Activated CD8-positive, alpha-beta T cell treated with anti-CD3 and anti-CD28 coated beads for 36 hours (primary cell): ENCODE data around the gene PRKG1. TPM values are rescaled to one million over a fixed set of nuclear protein-coding genes. Genes with fewer than 3 reads are reported as not detected.

Source experiments
- ATAC-seq: fragments of 200-7000 bp; cut with Tn5 transposase; one replicate; pipeline ENCODE4 v1.10.0; 2021; ENCODE audit warnings: mild to moderate bottlenecking, moderate library complexity
- CTCF ChIA-PET: fragments of 350-600 bp; sonication (Branson Sonifier 250); formaldehyde crosslinking; loops from one replicate; lab custom pipeline; 2021; ENCODE audit warnings: antibody characterized with exemption; lab: Charles Lee
- POLR2A ChIA-PET: fragments of 350-600 bp; sonication (Branson Sonifier 250); formaldehyde crosslinking; loops from one replicate; lab custom pipeline; 2021; ENCODE audit warnings: antibody characterized with exemption; lab: Charles Lee
- DNase-seq: peaks from one replicate; pipeline ENCODE4 v3.0.0-alpha.2; 2020
- H3K27ac Mint-ChIP-seq: one replicate; pipeline ENCODE4 v1.8.0; 2021; ENCODE audit warnings: mild to moderate bottlenecking, mixed read lengths
- H3K27me3 Mint-ChIP-seq: one replicate; pipeline ENCODE4 v1.8.0; 2021; ENCODE audit warnings: mixed read lengths
- H3K36me3 Mint-ChIP-seq: one replicate; pipeline ENCODE4 v1.8.0; 2021; ENCODE audit warnings: low read depth, mixed read lengths
- H3K4me1 Mint-ChIP-seq: one replicate; pipeline ENCODE4 v1.8.0; 2021; ENCODE audit warnings: low read depth, mixed read lengths
- H3K4me3 Mint-ChIP-seq: one replicate; pipeline ENCODE4 v1.8.0; 2021; ENCODE audit warnings: mild to moderate bottlenecking, moderate library complexity, mixed read lengths
- H3K9me3 Mint-ChIP-seq: one replicate; pipeline ENCODE4 v1.8.0; 2021; ENCODE audit warnings: mixed read lengths
- intact Hi-C: fragments of 100-400 bp; cut with micrococcal nuclease; formaldehyde crosslinking; loops from one replicate; pipeline ENCODE4 v1.10.0; 2022
- total RNA-seq, 2 experiments: library from RNA; stranded (reverse); gene quantifications; one replicate each; pipeline ENCODE4 v1.2.3, GENCODE V29; 2021
- TF ChIP-seq, protein P1 (sequence below): fragments of 200-600 bp; IDR thresholded peaks from one replicate; pipeline ENCODE4 v1.8.0; 2022; ENCODE audit warnings: antibody characterized with exemption, mild to moderate bottlenecking

The PRKG1 gene
- total RNA-seq, 2 experiments from 2014 or later: not detected

GRCh38 chr10:51808187-51808586 is 733.9 kb downstream of the PRKG1 start:
- CTCF ChIA-PET: no interaction called here
- POLR2A ChIA-PET: no interaction called here

DNA sequence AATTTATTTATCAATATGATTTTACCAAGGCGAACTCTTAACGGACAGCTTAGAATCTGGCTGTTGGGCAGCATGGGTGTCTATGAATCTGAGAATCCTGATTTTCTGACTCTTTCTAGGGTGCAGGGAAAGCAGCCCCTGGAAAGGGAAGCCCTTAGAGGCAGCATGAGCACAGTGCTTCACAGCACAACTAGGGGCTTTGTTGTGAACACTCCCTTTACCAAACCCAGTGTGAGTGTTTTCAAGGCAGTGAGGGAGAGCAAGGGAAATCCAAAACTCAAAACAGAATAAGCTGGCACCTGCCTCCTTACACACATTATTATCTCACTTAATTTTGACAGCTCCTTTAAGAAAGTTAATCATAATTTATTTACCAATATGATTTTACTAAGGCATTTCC is 741.4 kb downstream of the PRKG1 start:
- Mint-ChIP-seq H3K4me1 (no peaks in the 10 kb centered on the region), H3K27me3 (peaks cover 2% of the 10 kb centered on the region), H3K36me3 (no peaks in the 10 kb centered on the region), H3K9me3 (no peaks in the 10 kb centered on the region), H3K27ac (no peak overlapping the region), H3K4me3 (no peak overlapping the region)
- ChIA-PET CTCF (no interaction called here), POLR2A (no interaction called here)
- intact Hi-C loops: no loop called here
- DNase-seq (no peak), ATAC-seq (no peak)
- TF ChIP-seq, protein P1, sequence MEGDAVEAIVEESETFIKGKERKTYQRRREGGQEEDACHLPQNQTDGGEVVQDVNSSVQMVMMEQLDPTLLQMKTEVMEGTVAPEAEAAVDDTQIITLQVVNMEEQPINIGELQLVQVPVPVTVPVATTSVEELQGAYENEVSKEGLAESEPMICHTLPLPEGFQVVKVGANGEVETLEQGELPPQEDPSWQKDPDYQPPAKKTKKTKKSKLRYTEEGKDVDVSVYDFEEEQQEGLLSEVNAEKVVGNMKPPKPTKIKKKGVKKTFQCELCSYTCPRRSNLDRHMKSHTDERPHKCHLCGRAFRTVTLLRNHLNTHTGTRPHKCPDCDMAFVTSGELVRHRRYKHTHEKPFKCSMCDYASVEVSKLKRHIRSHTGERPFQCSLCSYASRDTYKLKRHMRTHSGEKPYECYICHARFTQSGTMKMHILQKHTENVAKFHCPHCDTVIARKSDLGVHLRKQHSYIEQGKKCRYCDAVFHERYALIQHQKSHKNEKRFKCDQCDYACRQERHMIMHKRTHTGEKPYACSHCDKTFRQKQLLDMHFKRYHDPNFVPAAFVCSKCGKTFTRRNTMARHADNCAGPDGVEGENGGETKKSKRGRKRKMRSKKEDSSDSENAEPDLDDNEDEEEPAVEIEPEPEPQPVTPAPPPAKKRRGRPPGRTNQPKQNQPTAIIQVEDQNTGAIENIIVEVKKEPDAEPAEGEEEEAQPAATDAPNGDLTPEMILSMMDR: no peak

More at GRCh38 chr10:51808187-51808586, 733.9 kb downstream of the PRKG1 start:
- no peaks in the 10 kb centered on the region for H3K9me3 Mint-ChIP-seq
- H3K36me3 Mint-ChIP-seq: no peaks in the 10 kb centered on the region
- peaks cover 4% of the 10 kb centered on the region for H3K27me3 Mint-ChIP-seq
- no peaks in the 10 kb centered on the region for H3K4me1 Mint-ChIP-seq
- DNase-seq: no peak
- H3K27ac Mint-ChIP-seq: no peak overlapping the region
- H3K4me3 Mint-ChIP-seq: no peak overlapping the region
- intact Hi-C loops: no loop called here
- TF ChIP-seq, protein P1: no peak
- no peak for ATAC-seq

GRCh38 chr10:51821045-51821444 is 746.8 kb downstream of the PRKG1 start:
- DNase-seq (no peak), ATAC-seq (no peak)
- Mint-ChIP-seq H3K36me3 (no peaks in the 10 kb centered on the region), H3K27me3 (peaks cover 1% of the 10 kb centered on the region), H3K4me1 (no peaks in the 10 kb centered on the region), H3K9me3 (no peaks in the 10 kb centered on the region), H3K4me3 (no peak overlapping the region), H3K27ac (no peak overlapping the region)
- POLR2A ChIA-PET: no interaction called here
- CTCF ChIA-PET: no interaction called here
- intact Hi-C loops: no loop called here
- TF ChIP-seq, protein P1: no peak

- no peaks in the 10 kb centered on the region for H3K9me3 Mint-ChIP-seq
- POLR2A ChIA-PET: no interaction called here
- H3K4me3 Mint-ChIP-seq: no peak overlapping the region
- CTCF ChIA-PET: no interaction called here
- no peak for ATAC-seq
- peaks cover 1% of the 10 kb centered on the region for H3K27me3 Mint-ChIP-seq
- DNase-seq: no peak
- H3K27ac Mint-ChIP-seq: no peak overlapping the region
- intact Hi-C loops: no loop called here
- H3K4me1 Mint-ChIP-seq: no peaks in the 10 kb centered on the region
- no peaks in the 10 kb centered on the region for H3K36me3 Mint-ChIP-seq
- TF ChIP-seq, protein P1: no peak
Observed at GRCh38 chr10:51821745-51822144, 747.5 kb downstream of the PRKG1 start.

GRCh38 chr10:51832652-51833383 is 758.5 kb downstream of the PRKG1 start:
- Mint-ChIP-seq H3K4me1 (no peaks in the 10 kb centered on the region), H3K27ac (no peak overlapping the region), H3K9me3 (peaks cover 2% of the 10 kb centered on the region), H3K27me3 (peaks cover 2% of the 10 kb centered on the region), H3K36me3 (no peaks in the 10 kb centered on the region), H3K4me3 (no peak overlapping the region)
- intact Hi-C loops: no loop called here
- DNase-seq (peak; percentile 20), ATAC-seq (peak; percentile 56)
- ChIA-PET CTCF (no interaction called here), POLR2A (no interaction called here)
- TF ChIP-seq, protein P1: no peak
